H9 (cell line): ENCODE data around the gene BRICD5. TPM values are rescaled to one million over a fixed set of nuclear protein-coding genes. Genes with fewer than 3 reads are reported as not detected.

Source experiments
- DNase-seq: peaks from one replicate; pipeline ENCODE4 v3.0.0-alpha.2; 2017
- H2AFZ ChIP-seq: one replicate; pipeline ENCODE4 v1.6.1; 2013; ENCODE audit warnings: mild to moderate bottlenecking, low read length, control low read depth, moderate library complexity
- H2AK5ac ChIP-seq: 2 replicates; pipeline ENCODE4 v1.6.1; 2013; ENCODE audit warnings: low read length, control low read depth, mixed read lengths; ENCODE audit not compliant: insufficient read length
- H2BK120ac ChIP-seq: one replicate; pipeline ENCODE4 v1.6.1; 2013; ENCODE audit warnings: low read depth, mild to moderate bottlenecking, low read length, control low read depth, inconsistent platforms; ENCODE audit not compliant: poor library complexity, severe bottlenecking
- H2BK12ac ChIP-seq: 2 replicates; pipeline ENCODE4 v1.6.1; 2013; ENCODE audit warnings: low read length, control low read depth, mixed read lengths, low read depth; ENCODE audit not compliant: insufficient read length
- H2BK15ac ChIP-seq: 2 replicates; pipeline ENCODE4 v1.6.1; 2013; ENCODE audit warnings: low read depth, low read length, control low read depth
- H2BK20ac ChIP-seq: one replicate; pipeline ENCODE4 v1.6.1; 2013; ENCODE audit warnings: low read depth, mild to moderate bottlenecking, low read length, control low read depth, inconsistent platforms; ENCODE audit not compliant: poor library complexity, severe bottlenecking
- H2BK5ac ChIP-seq: 2 replicates; pipeline ENCODE4 v1.6.1; 2013; ENCODE audit warnings: low read length, control low read depth, mixed read lengths; ENCODE audit not compliant: insufficient read length
- H3K14ac ChIP-seq: 2 replicates; pipeline ENCODE4 v1.6.1; 2013; ENCODE audit warnings: low read length, control low read depth; ENCODE audit not compliant: insufficient read depth
- H3K18ac ChIP-seq: 2 replicates; pipeline ENCODE4 v1.6.1; 2013; ENCODE audit warnings: low read depth, mild to moderate bottlenecking, mixed read lengths, low read length, control low read depth; ENCODE audit not compliant: insufficient read length
- H3K23ac ChIP-seq: 2 replicates; pipeline ENCODE4 v1.6.1; 2013; ENCODE audit warnings: low read length, control low read depth, mixed read lengths, low read depth; ENCODE audit not compliant: insufficient read length
- H3K23me2 ChIP-seq: 2 replicates; pipeline ENCODE4 v1.6.1; 2013; ENCODE audit warnings: low read depth, mild to moderate bottlenecking, mixed read lengths, low read length, control low read depth; ENCODE audit not compliant: insufficient read length, poor library complexity, severe bottlenecking
- H3K27ac ChIP-seq: 2 replicates; pipeline ENCODE4 v1.5.1; 2013; ENCODE audit warnings: low read length, control low read depth, mixed read lengths, low read depth; ENCODE audit not compliant: insufficient read length
- H3K27me3 ChIP-seq: 2 replicates; pipeline ENCODE4 v1.6.1; 2013; ENCODE audit warnings: low read length, control low read depth, inconsistent platforms; ENCODE audit not compliant: insufficient read depth
- H3K4ac ChIP-seq: 2 replicates; pipeline ENCODE4 v1.6.1; 2013; ENCODE audit warnings: low read depth, mild to moderate bottlenecking, control low read depth, inconsistent platforms, low read length, moderate library complexity
- H3K4me1 ChIP-seq: 2 replicates; pipeline ENCODE4 v1.6.1; 2013; ENCODE audit warnings: low read length, control low read depth, inconsistent platforms; ENCODE audit not compliant: insufficient read depth
- H3K4me2 ChIP-seq: 2 replicates; pipeline ENCODE4 v1.6.1; 2013; ENCODE audit warnings: low read length, control low read depth, mixed read lengths; ENCODE audit not compliant: insufficient read length, insufficient read depth
- H3K56ac ChIP-seq: 2 replicates; pipeline ENCODE4 v1.6.1; 2013; ENCODE audit warnings: low read depth, mild to moderate bottlenecking, mixed read lengths, low read length, control low read depth; ENCODE audit not compliant: insufficient read length
- H3K79me1 ChIP-seq: 2 replicates; pipeline ENCODE4 v1.6.1; 2013; ENCODE audit warnings: low read depth, mild to moderate bottlenecking, moderate library complexity, low read length, control low read depth, inconsistent platforms; ENCODE audit not compliant: insufficient read depth, poor library complexity, severe bottlenecking
- H3K79me2 ChIP-seq: 2 replicates; pipeline ENCODE4 v1.6.1; 2013; ENCODE audit warnings: low read length, control low read depth, inconsistent platforms; ENCODE audit not compliant: insufficient read depth
- H3K9ac ChIP-seq: 2 replicates; pipeline ENCODE4 v1.6.1; 2013; ENCODE audit warnings: low read length, control low read depth, mixed read lengths; ENCODE audit not compliant: insufficient read length; ENCODE audit errors: extremely low read depth
- H3K9me3 ChIP-seq: one replicate; pipeline ENCODE4 v1.6.1; 2013; ENCODE audit warnings: low read depth, low read length, inconsistent platforms; ENCODE audit not compliant: control insufficient read depth
- H3T11ph ChIP-seq: one replicate; pipeline ENCODE4 v1.6.1; 2013; ENCODE audit warnings: mild to moderate bottlenecking, low read length, control low read depth, inconsistent platforms
- H4K20me1 ChIP-seq: one replicate; pipeline ENCODE4 v1.6.1; 2013; ENCODE audit not compliant: control insufficient read depth, insufficient read length, insufficient read depth
- H4K5ac ChIP-seq: 2 replicates; pipeline ENCODE4 v1.6.1; 2013; ENCODE audit warnings: low read depth, mild to moderate bottlenecking, mixed read lengths, low read length, control low read depth; ENCODE audit not compliant: insufficient read length
- H4K8ac ChIP-seq: replicated peaks from 2 replicates; pipeline ENCODE4 v1.6.1; 2013; ENCODE audit warnings: low read length, control low read depth, mixed read lengths, low read depth; ENCODE audit not compliant: insufficient read length
- H4K91ac ChIP-seq: 2 replicates; pipeline ENCODE4 v1.6.1; 2013; ENCODE audit warnings: low read depth, mild to moderate bottlenecking, moderate library complexity, mixed read lengths, low read length, control low read depth; ENCODE audit not compliant: insufficient read length
- H3K27ac Mint-ChIP-seq, 3 experiments: 2 replicates in 2 of 3; 3 replicates in 1 of 3; pipeline ENCODE4 v1.8.0; 2020 to 2021; ENCODE audit warnings: mixed read lengths in 3 of 3, mild to moderate bottlenecking in 1 of 3, moderate library complexity in 1 of 3
- H3K27me3 Mint-ChIP-seq: 2 replicates; pipeline ENCODE4 v1.8.0; 2021; ENCODE audit warnings: low read depth, mild to moderate bottlenecking, moderate library complexity, mixed read lengths
- H3K36me3 Mint-ChIP-seq, 3 experiments: 2 replicates in 2 of 3; 3 replicates in 1 of 3; pipeline ENCODE4 v1.8.0; 2020 to 2021; ENCODE audit warnings: low read depth in 3 of 3, mixed read lengths in 3 of 3; ENCODE audit not compliant: insufficient read depth in 1 of 3
- H3K4me1 Mint-ChIP-seq, 2 experiments: 2 replicates each; pipeline ENCODE4 v1.8.0; 2020; ENCODE audit warnings: mixed read lengths in 2 of 2
- H3K4me3 Mint-ChIP-seq, 2 experiments: 2 replicates in 1 of 2; 3 replicates in 1 of 2; pipeline ENCODE4 v1.8.0; 2020 to 2021; ENCODE audit warnings: mild to moderate bottlenecking in 2 of 2, mixed read lengths in 2 of 2, moderate library complexity in 1 of 2
- H3K9me3 Mint-ChIP-seq, 2 experiments: 2 replicates in 1 of 2; 3 replicates in 1 of 2; pipeline ENCODE4 v1.8.0; 2020; ENCODE audit warnings: mild to moderate bottlenecking in 2 of 2, mixed read lengths in 2 of 2, moderate library complexity in 1 of 2
- WGBS: extraction: QIAGEN DNeasy Blood & Tissue Kit; methylation state at CpG from one replicate; pipeline ENCODE4 v1.1.7; 2013; ENCODE audit warnings: missing lambda C conversion rate, low lambda C conversion rate, mixed read lengths; ENCODE audit not compliant: insufficient read length; ENCODE audit errors: extremely low coverage; 5-methylcytosine and 5-hydroxymethylcytosine counted together
- total RNA-seq: library from RNA; stranded (reverse); gene quantifications from 2 replicates; pipeline ENCODE4 v1.2.1, GENCODE V29; 2021
- TF ChIP-seq, protein P1 (sequence below): fragments of 200-600 bp; sonication (generic); conservative IDR thresholded peaks from 3 replicates; pipeline ENCODE4 v1.8.0; 2021; ENCODE audit warnings: antibody characterized with exemption, mild to moderate bottlenecking

Gene BRICD5
- total RNA-seq, 1 experiment from 2014 or later = 11.9 TPM

DNA sequence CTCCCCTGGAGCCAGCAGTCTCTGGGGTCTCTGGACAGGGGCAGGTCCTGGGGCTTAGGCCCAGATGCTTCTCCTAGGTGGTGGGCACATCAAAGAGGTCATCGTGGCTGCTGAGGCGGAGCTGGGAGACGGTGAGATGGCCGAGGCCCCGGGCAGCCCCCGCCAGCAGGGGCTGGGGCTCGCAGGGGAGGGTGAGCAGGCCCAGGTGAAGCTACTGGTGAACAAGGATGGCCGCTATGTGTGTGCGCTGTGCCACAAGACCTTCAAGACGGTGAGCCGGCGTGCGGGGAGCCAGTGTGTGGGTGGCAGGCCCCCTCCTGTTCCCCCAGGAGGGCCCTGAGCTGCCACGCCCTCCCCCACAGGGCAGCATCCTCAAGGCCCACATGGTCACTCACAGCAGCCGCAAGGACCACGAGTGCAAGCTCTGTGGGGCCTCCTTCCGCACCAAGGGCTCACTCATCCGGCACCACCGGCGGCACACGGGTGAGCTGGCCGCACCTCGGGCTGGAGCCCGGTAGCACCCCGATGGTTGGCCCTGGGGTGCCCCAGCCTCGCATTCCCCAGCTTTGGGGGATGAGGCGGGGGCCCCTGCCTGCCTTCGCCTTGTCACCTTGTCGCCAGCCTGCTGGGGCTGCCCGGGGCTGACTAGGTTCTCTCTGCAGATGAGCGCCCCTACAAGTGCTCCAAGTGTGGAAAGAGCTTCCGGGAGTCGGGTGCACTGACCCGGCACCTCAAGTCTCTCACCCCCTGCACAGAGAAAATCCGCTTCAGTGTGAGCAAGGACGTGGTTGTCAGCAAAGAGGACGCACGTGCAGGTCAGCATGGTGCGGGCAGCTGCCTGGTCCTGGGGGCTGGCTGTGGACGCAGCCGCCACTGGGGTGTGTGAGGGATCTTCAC lies 21.7 kb upstream of the BRICD5 start:
- H4K91ac ChIP-seq = no peak overlapping the region
- H3K27me3 Mint-ChIP-seq = peaks cover 9% of the 10 kb centered on the region
- no peak overlapping the region for H3K27ac ChIP-seq
- no peaks in the 10 kb centered on the region for H3K79me1 ChIP-seq
- H3K79me2 ChIP-seq = no peaks in the 10 kb centered on the region
- no CpG with 5 or more reads among the region's 41 CpGs for WGBS
- no peak overlapping the region for H4K5ac ChIP-seq
- H3K27ac Mint-ChIP-seq = no peak overlapping the region
- no peaks in the 10 kb centered on the region for H3K4me1 Mint-ChIP-seq
- DNase-seq = no peak
- H3K4me2 ChIP-seq = no peak overlapping the region
- H2BK15ac ChIP-seq = no peak overlapping the region
- no peak overlapping the region for H3K4ac ChIP-seq
- H2AFZ ChIP-seq = no peak overlapping the region
- peaks cover 2 to 28% (median 18%) of the 10 kb centered on the region in 3 experiments; a peak in 6 of 7 replicates for H3K36me3 Mint-ChIP-seq
- H3K9ac ChIP-seq = no peak overlapping the region
- H3K56ac ChIP-seq = no peak overlapping the region
- no peaks in the 10 kb centered on the region for H3K4me1 ChIP-seq
- no peak overlapping the region for H3T11ph ChIP-seq
- H3K23ac ChIP-seq = no peak overlapping the region
- no peak overlapping the region for H2BK20ac ChIP-seq
- no peaks in the 10 kb centered on the region for H4K20me1 ChIP-seq
- no peaks in the 10 kb centered on the region for H3K9me3 Mint-ChIP-seq
- H2BK5ac ChIP-seq = no peak overlapping the region
- H3K27me3 ChIP-seq = peaks cover 2% of the 10 kb centered on the region; the same call in 1 of the 2 replicates
- H2BK120ac ChIP-seq = no peak overlapping the region
- H2BK12ac ChIP-seq = no peak overlapping the region
- H2AK5ac ChIP-seq = no peak overlapping the region
- no peak overlapping the region for H4K8ac ChIP-seq
- no peaks in the 10 kb centered on the region for H3K9me3 ChIP-seq
- no peak overlapping the region for H3K4me3 Mint-ChIP-seq
- no peak overlapping the region for H3K14ac ChIP-seq
- no peak overlapping the region for H3K18ac ChIP-seq
- TF ChIP-seq, protein P1, sequence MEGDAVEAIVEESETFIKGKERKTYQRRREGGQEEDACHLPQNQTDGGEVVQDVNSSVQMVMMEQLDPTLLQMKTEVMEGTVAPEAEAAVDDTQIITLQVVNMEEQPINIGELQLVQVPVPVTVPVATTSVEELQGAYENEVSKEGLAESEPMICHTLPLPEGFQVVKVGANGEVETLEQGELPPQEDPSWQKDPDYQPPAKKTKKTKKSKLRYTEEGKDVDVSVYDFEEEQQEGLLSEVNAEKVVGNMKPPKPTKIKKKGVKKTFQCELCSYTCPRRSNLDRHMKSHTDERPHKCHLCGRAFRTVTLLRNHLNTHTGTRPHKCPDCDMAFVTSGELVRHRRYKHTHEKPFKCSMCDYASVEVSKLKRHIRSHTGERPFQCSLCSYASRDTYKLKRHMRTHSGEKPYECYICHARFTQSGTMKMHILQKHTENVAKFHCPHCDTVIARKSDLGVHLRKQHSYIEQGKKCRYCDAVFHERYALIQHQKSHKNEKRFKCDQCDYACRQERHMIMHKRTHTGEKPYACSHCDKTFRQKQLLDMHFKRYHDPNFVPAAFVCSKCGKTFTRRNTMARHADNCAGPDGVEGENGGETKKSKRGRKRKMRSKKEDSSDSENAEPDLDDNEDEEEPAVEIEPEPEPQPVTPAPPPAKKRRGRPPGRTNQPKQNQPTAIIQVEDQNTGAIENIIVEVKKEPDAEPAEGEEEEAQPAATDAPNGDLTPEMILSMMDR = no peak
- peaks cover 12% of the 10 kb centered on the region for H3K23me2 ChIP-seq
